IPS DF 6.9 (cell line): Measurements from ENCODE around the gene CKS1B.

Experiments used
- DNase-seq: peaks from one replicate; pipeline ENCODE4 v3.0.0-alpha.2; 2013; ENCODE audit warnings: low read depth, low spot score
- H3K27ac ChIP-seq: one replicate; pipeline ENCODE4 v1.5.1; 2013; ENCODE audit warnings: low read length, control low read depth
- H3K27me3 ChIP-seq: 2 replicates; pipeline ENCODE4 v1.6.1; 2013; ENCODE audit warnings: mild to moderate bottlenecking, low read length; ENCODE audit not compliant: control insufficient read depth, insufficient read depth
- H3K36me3 ChIP-seq: 2 replicates; pipeline ENCODE4 v1.6.1; 2013; ENCODE audit warnings: low read length; ENCODE audit not compliant: control insufficient read depth, insufficient read depth
- H3K4me1 ChIP-seq: 2 replicates; pipeline ENCODE4 v1.6.1; 2013; ENCODE audit warnings: low read length; ENCODE audit not compliant: control insufficient read depth, insufficient read depth
- H3K4me3 ChIP-seq: 2 replicates; pipeline ENCODE4 v1.5.1; 2013; ENCODE audit warnings: mild to moderate bottlenecking, low read length
- H3K9me3 ChIP-seq: 2 replicates; pipeline ENCODE4 v1.6.1; 2013; ENCODE audit warnings: low read length, inconsistent platforms; ENCODE audit not compliant: control insufficient read depth, insufficient read depth
- WGBS: extraction: QIAGEN DNeasy Blood & Tissue Kit; methylation state at CpG from one replicate; pipeline ENCODE4 v1.1.7; 2013; ENCODE audit warnings: mixed read lengths, missing lambda C conversion rate; ENCODE audit not compliant: insufficient read length, insufficient coverage; 5-methylcytosine and 5-hydroxymethylcytosine counted together

The CKS1B gene

GRCh38 chr1:154938604-154939399, 35.7 kb upstream of the CKS1B start:
- no peak for DNase-seq

GRCh38 chr1:154940213-154940560, 34.3 kb upstream of the CKS1B start:
- Histone ChIP-seq H3K27me3 (no peaks in the 10 kb centered on the region), H3K4me1 (peaks cover 6% of the 10 kb centered on the region), H3K9me3 (no peaks in the 10 kb centered on the region), H3K36me3 (no peaks in the 10 kb centered on the region), H3K4me3 (no peak overlapping the region), H3K27ac (no peak overlapping the region)
- no CpG with 5 or more reads among the region's 1 CpG for WGBS
- no peak for DNase-seq

More at GRCh38 chr1:154938604-154939399, 35.7 kb upstream of the CKS1B start:
- WGBS = no CpG with 5 or more reads among the region's 7 CpGs
- Histone ChIP-seq H3K4me1 (peaks cover 6% of the 10 kb centered on the region; the same call in 1 of the 2 replicates), H3K27me3 (no peaks in the 10 kb centered on the region), H3K4me3 (no peak overlapping the region), H3K9me3 (no peaks in the 10 kb centered on the region), H3K27ac (no peak overlapping the region), H3K36me3 (no peaks in the 10 kb centered on the region)

- H3K9me3 ChIP-seq = no peaks in the 10 kb centered on the region
- H3K4me3 ChIP-seq = no peak overlapping the region
- no peak overlapping the region for H3K27ac ChIP-seq
- H3K36me3 ChIP-seq = no peaks in the 10 kb centered on the region
- H3K4me1 ChIP-seq = peaks cover 6% of the 10 kb centered on the region
- DNase-seq = no peak
- H3K27me3 ChIP-seq = no peaks in the 10 kb centered on the region
- no CpG with 5 or more reads among the region's 8 CpGs for whole genome bisulfite sequencing
Measured at GRCh38 chr1:154940651-154941194, 33.8 kb upstream of the CKS1B start.

- H3K4me3 ChIP-seq = no peak overlapping the region
Measured at GRCh38 chr1:154941333-154942013, 33.0 kb upstream of the CKS1B start.

GRCh38 chr1:154943649-154944400, 30.7 kb upstream of the CKS1B start:
- H3K4me1 ChIP-seq = peaks cover 6% of the 10 kb centered on the region
- no peaks in the 10 kb centered on the region for H3K9me3 ChIP-seq
- H3K27me3 ChIP-seq = no peaks in the 10 kb centered on the region
- no peak overlapping the region for H3K27ac ChIP-seq
- no peaks in the 10 kb centered on the region for H3K36me3 ChIP-seq
- DNase-seq = no peak
- WGBS = no CpG with 5 or more reads among the region's 6 CpGs
- H3K4me3 ChIP-seq = no peak overlapping the region

More at GRCh38 chr1:154941333-154942013, 33.0 kb upstream of the CKS1B start:
- Histone ChIP-seq H3K4me1 (peaks cover 6% of the 10 kb centered on the region), H3K9me3 (no peaks in the 10 kb centered on the region), H3K27ac (no peak overlapping the region), H3K36me3 (no peaks in the 10 kb centered on the region), H3K27me3 (no peaks in the 10 kb centered on the region)
- WGBS = no CpG with 5 or more reads among the region's 5 CpGs
- no peak for DNase-seq

- no peak overlapping the region for H3K4me3 ChIP-seq
- H3K9me3 ChIP-seq = no peaks in the 10 kb centered on the region
- DNase-seq = no peak
- no peak overlapping the region for H3K27ac ChIP-seq
- no CpG with 5 or more reads among the region's 9 CpGs for WGBS
- peaks cover 6% of the 10 kb centered on the region for H3K4me1 ChIP-seq
- H3K36me3 ChIP-seq = no peaks in the 10 kb centered on the region
- H3K27me3 ChIP-seq = no peaks in the 10 kb centered on the region
Measured at GRCh38 chr1:154944401-154945159, 29.9 kb upstream of the CKS1B start.

- Histone ChIP-seq H3K27me3 (no peaks in the 10 kb centered on the region), H3K4me1 (peaks cover 4% of the 10 kb centered on the region), H3K36me3 (no peaks in the 10 kb centered on the region), H3K27ac (no peak overlapping the region), H3K4me3 (no peak overlapping the region), H3K9me3 (no peaks in the 10 kb centered on the region)
- WGBS = no CpG with 5 or more reads among the region's 15 CpGs
- no peak for DNase-seq
Measured at GRCh38 chr1:154945160-154945961, 29.1 kb upstream of the CKS1B start.

- H3K27me3 ChIP-seq = no peaks in the 10 kb centered on the region
- no peaks in the 10 kb centered on the region for H3K36me3 ChIP-seq
- H3K27ac ChIP-seq = no peak overlapping the region
- DNase-seq = no peak
- WGBS = no CpG with 5 or more reads among the region's 17 CpGs
- H3K4me3 ChIP-seq = no peak overlapping the region
- peaks cover 3% of the 10 kb centered on the region for H3K4me1 ChIP-seq
- H3K9me3 ChIP-seq = no peaks in the 10 kb centered on the region
Measured at GRCh38 chr1:154945962-154946850, 28.3 kb upstream of the CKS1B start.

GRCh38 chr1:154948079-154948478, 26.4 kb upstream of the CKS1B start:
- Histone ChIP-seq H3K27me3 (no peaks in the 10 kb centered on the region), H3K27ac (no peak overlapping the region), H3K9me3 (no peaks in the 10 kb centered on the region), H3K4me3 (no peak overlapping the region), H3K36me3 (no peaks in the 10 kb centered on the region), H3K4me1 (no peaks in the 10 kb centered on the region; the same call in 1 of the 2 replicates)
- WGBS = no CpG with 5 or more reads among the region's 11 CpGs
- DNase-seq = no peak
